Lung (tissue), 12 donors: Measurements from ENCODE around the gene RAP1A. TPM values are rescaled to one million over a fixed set of nuclear protein-coding genes. Genes with fewer than 3 reads are reported as not detected.

Experiments used
- ATAC-seq: fragments of 200-7000 bp; cut with Tn5 transposase; one replicate; pipeline ENCODE4 v1.9.1; 2020; ENCODE audit warnings: moderate number of reproducible peaks; ENCODE audit not compliant: insufficient read depth, low FRiP score
- DNase-seq, 3 donors: peaks; one replicate each; pipeline ENCODE4 v3.0.0-alpha.2; 2013 to 2017
- H3K27ac ChIP-seq, 2 donors: one replicate each; pipeline ENCODE4 v1.5.1; 2013; ENCODE audit warnings: mild to moderate bottlenecking in 2 of 2, moderate library complexity in 2 of 2, control low read depth in 1 of 2, inconsistent platforms in 1 of 2, low read depth in 1 of 2, low read length in 1 of 2
- H3K27me3 ChIP-seq, 3 donors: one replicate each; pipeline ENCODE4 v1.5.1; 2013; ENCODE audit warnings: low read length in 2 of 3; ENCODE audit not compliant: control insufficient read depth in 3 of 3, insufficient read depth in 3 of 3
- H3K36me3 ChIP-seq, 4 donors: one replicate each; pipeline ENCODE4 v1.5.1; 2013; ENCODE audit warnings: low read length in 4 of 4, mild to moderate bottlenecking in 1 of 4, moderate library complexity in 1 of 4; ENCODE audit not compliant: control insufficient read depth in 4 of 4, insufficient read depth in 4 of 4
- H3K4me1 ChIP-seq, 5 donors: one replicate each; pipeline ENCODE4 v1.5.1; 2013; ENCODE audit warnings: low read length in 5 of 5, mild to moderate bottlenecking in 2 of 5, moderate library complexity in 1 of 5; ENCODE audit not compliant: control insufficient read depth in 5 of 5, insufficient read depth in 5 of 5
- H3K4me3 ChIP-seq: one replicate; pipeline ENCODE4 v1.5.1; 2013; ENCODE audit warnings: mild to moderate bottlenecking, control low read depth, moderate library complexity
- H3K9ac ChIP-seq, 2 donors: one replicate each; pipeline ENCODE4 v1.5.1; 2013; ENCODE audit warnings: low read length in 2 of 2, control low read depth in 1 of 2; ENCODE audit not compliant: insufficient read depth in 1 of 2
- H3K9me3 ChIP-seq, 4 donors: one replicate each; pipeline ENCODE4 v1.5.1; 2013; ENCODE audit warnings: low read length in 3 of 4, mild to moderate bottlenecking in 1 of 4, moderate library complexity in 1 of 4; ENCODE audit not compliant: control insufficient read depth in 4 of 4, insufficient read depth in 3 of 4
- CTCF ChIP-seq: IDR thresholded peaks from 2 replicates; pipeline ENCODE4 v1.5.1; 2012; ENCODE audit warnings: mild to moderate bottlenecking; ENCODE audit errors: control extremely low read depth, extremely low read depth
- WGBS, 2 donors: extraction: QIAGEN DNeasy Blood & Tissue Kit; methylation state at CpG; one replicate each; pipeline ENCODE4 v1.1.7; 2013; 5-methylcytosine and 5-hydroxymethylcytosine counted together
- polyA plus RNA-seq, 2 donors: library from polyadenylated mRNA; stranded (reverse); fragments of 200-250 nt; gene quantifications; one replicate each; pipeline ENCODE4 v1.2.1, GENCODE V29; 2013
- total RNA-seq, 2 donors: library from RNA; depleted of rRNA in 1 of 2; stranded (reverse); fragments of >200 nt in 1 of 2; gene quantifications; one replicate each; pipeline ENCODE4 v1.2.1, GENCODE V29; 2014 to 2021
- donor health status: control.
- donor health status: control.
- donor health status: Bipolar disorder and iron deficiency.
- donor health status: healthy.
- donor health status: DM: yes; HTN: yes; CAD: no.

RAP1A gene
- total and polyA plus RNA-seq, 4 donors, result 64.5 to 97.3 (median 77.6) TPM

- H3K4me1 ChIP-seq, result peaks cover 0 to 15% (median 5%) of the 10 kb centered on the region in 5 donors
- no peaks in the 10 kb centered on the region for H3K36me3 ChIP-seq
- H3K9me3 ChIP-seq, result no peaks in the 10 kb centered on the region
- ATAC-seq, result no peak
- DNase-seq, result peak in 2 of 3 donors; percentile 58 to 70
- H3K27me3 ChIP-seq, result no peaks in the 10 kb centered on the region
- 76 to 79% methylated on average over 3 of the region's 3 CpGs for WGBS, 2 donors
- H3K9ac ChIP-seq, result no peak overlapping the region
- no peak overlapping the region for H3K27ac ChIP-seq
- H3K4me3 ChIP-seq, result no peak overlapping the region
- TF ChIP-seq CTCF, result no peak
Observed at GRCh38 chr1:111716333-111716732, 96.7 kb downstream of the RAP1A start.

GRCh38 chr1:111717450-111717849 is 97.9 kb downstream of the RAP1A start:
- H3K27me3 ChIP-seq, result no peaks in the 10 kb centered on the region
- TF ChIP-seq CTCF, result no peak
- no peak overlapping the region for H3K27ac ChIP-seq
- H3K9me3 ChIP-seq, result no peaks in the 10 kb centered on the region
- H3K9ac ChIP-seq, result no peak overlapping the region
- no peak for ATAC-seq
- no peak overlapping the region for H3K4me3 ChIP-seq
- H3K36me3 ChIP-seq, result no peaks in the 10 kb centered on the region
- WGBS, 2 donors, result 98 to 100% methylated on average over 2 of the region's 2 CpGs
- peaks cover 3 to 26% (median 16%) of the 10 kb centered on the region in 5 donors for H3K4me1 ChIP-seq
- DNase-seq, result no peak

GRCh38 chr1:111719135-111719534 is 99.5 kb downstream of the RAP1A start:
- Histone ChIP-seq H3K36me3 (no peaks in the 10 kb centered on the region), H3K27me3 (no peaks in the 10 kb centered on the region), H3K4me3 (no peak overlapping the region), H3K9ac (no peak overlapping the region), H3K27ac (peak overlapping the region in 1 of 2 donors; percentile 58), H3K4me1 (peaks cover 3 to 26% (median 18%) of the 10 kb centered on the region in 5 donors), H3K9me3 (no peaks in the 10 kb centered on the region)
- no peak for DNase-seq
- WGBS, 2 donors, result 96 to 97% methylated on average over 5 of the region's 5 CpGs
- TF ChIP-seq CTCF, result no peak
- no peak for ATAC-seq

- no peak for ATAC-seq
- peak overlapping the region; percentile 7 to 67 for H3K27ac ChIP-seq
Observed at GRCh38 chr1:111719674-111720132, 100.1 kb downstream of the RAP1A start.

More at GRCh38 chr1:111719674-111720132, 100.1 kb downstream of the RAP1A start:
- Histone ChIP-seq H3K9ac (no peak overlapping the region), H3K9me3 (no peaks in the 10 kb centered on the region), H3K4me3 (no peak overlapping the region), H3K36me3 (no peaks in the 10 kb centered on the region), H3K27me3 (no peaks in the 10 kb centered on the region), H3K4me1 (peaks cover 3 to 26% (median 18%) of the 10 kb centered on the region in 5 donors)
- TF ChIP-seq CTCF, result no peak
- WGBS, 2 donors, result 61 to 62% methylated on average over 4 of the region's 4 CpGs
- DNase-seq, result no peak
